ENCODE measurements around the gene WBP2. TPM values are rescaled to one million over a fixed set of nuclear protein-coding genes. Genes with fewer than 3 reads are reported as not detected.

The WBP2 gene
- total and polyA plus RNA-seq, 2 of the 8 experiments (the other 6 are each of a cell fraction or from before 2014, with no cell fraction given), result 48.2 to 71.2 TPM

- TF ChIP-seq HDAC6 (IDR thresholded peaks at IDR 0.05; ENCODE audit: low read depth, low read length) (no peak), CBX8 (IDR thresholded peaks at IDR 0.05; ENCODE audit: borderline replicate concordance, low read depth, low read length) (no peak), NANOG (IDR thresholded peaks at IDR 0.05; ENCODE audit: insufficient read depth, low read depth, low read length, poor library complexity, severe bottlenecking) (no peak), TAF7 (optimal IDR thresholded peaks at IDR 0.05; ENCODE audit: borderline replicate concordance, low read depth, low read length) (no peak), POU5F1 (IDR thresholded peaks at IDR 0.05; ENCODE audit: low read depth, low read length) (no peak), CTBP2 (IDR thresholded peaks at IDR 0.05; ENCODE audit: borderline replicate concordance, insufficient read depth, insufficient read length, low read length) (no peak), SP1 (IDR thresholded peaks at IDR 0.05; ENCODE audit: low read depth, low read length) (no peak), JUN (IDR thresholded peaks at IDR 0.05; ENCODE audit: low read depth, low read length) (no peak), SIX5 (IDR thresholded peaks at IDR 0.05; ENCODE audit: low read depth, low read length) (no peak), POLR2AphosphoS5 (IDR thresholded peaks at IDR 0.05; ENCODE audit: low read depth, low read length) (peak; percentile 59; the same call in 1 of the 2 replicates), POLR2A (IDR thresholded peaks at IDR 0.05; ENCODE audit: control extremely low read depth in 1 of 2, low read depth in 2 of 2, low read length in 2 of 2) (peak; percentile 88 to 94), TAF1 (IDR thresholded peaks at IDR 0.05; ENCODE audit: low read depth, low read length) (peak; percentile 56; the same call in 1 of the 2 replicates), ASH2L (IDR thresholded peaks at IDR 0.05; ENCODE audit: low read length) (peak; percentile 45), GTF2F1 (IDR thresholded peaks at IDR 0.05; ENCODE audit: borderline replicate concordance, low read depth, low read length) (no peak), RNF2 (IDR thresholded peaks at IDR 0.05; ENCODE audit: borderline replicate concordance, low read depth, low read length, missing control alignments, poor library complexity, severe bottlenecking) (no peak), BCL11A (IDR thresholded peaks at IDR 0.05; ENCODE audit: low read depth in 2 of 2, low read length in 2 of 2) (no peak), MAX (IDR thresholded peaks at IDR 0.05) (peak; percentile 75), RFX5 (IDR thresholded peaks at IDR 0.05; ENCODE audit: borderline replicate concordance, low read depth, low read length) (no peak), RBBP5 (IDR thresholded peaks at IDR 0.05; ENCODE audit: borderline replicate concordance, low read depth, low read length) (peak; percentile 59; the same call in 1 of the 2 replicates), TBP (IDR thresholded peaks at IDR 0.05; ENCODE audit: low read depth, low read length) (peak; percentile 45; the same call in 1 of the 2 replicates)
- TF ChIP-seq, protein P1, sequence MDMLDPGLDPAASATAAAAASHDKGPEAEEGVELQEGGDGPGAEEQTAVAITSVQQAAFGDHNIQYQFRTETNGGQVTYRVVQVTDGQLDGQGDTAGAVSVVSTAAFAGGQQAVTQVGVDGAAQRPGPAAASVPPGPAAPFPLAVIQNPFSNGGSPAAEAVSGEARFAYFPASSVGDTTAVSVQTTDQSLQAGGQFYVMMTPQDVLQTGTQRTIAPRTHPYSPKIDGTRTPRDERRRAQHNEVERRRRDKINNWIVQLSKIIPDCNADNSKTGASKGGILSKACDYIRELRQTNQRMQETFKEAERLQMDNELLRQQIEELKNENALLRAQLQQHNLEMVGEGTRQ (IDR thresholded peaks at IDR 0.05; ENCODE audit: low read length), result no peak
Observed at GRCh38 chr17:75896415-75897159, 41.5 kb upstream of the WBP2 start, which contains the start of gene TRIM65 (continued).
